NCI-H128 (cell line): ENCODE data around the gene PITRM1.

Experiments used
- DNase-seq: peaks from one replicate; lab custom pipeline; 2025; ENCODE audit not compliant: unreplicated experiment; lab: John Stamatoyannopoulos, UW

PITRM1 gene

DNA sequence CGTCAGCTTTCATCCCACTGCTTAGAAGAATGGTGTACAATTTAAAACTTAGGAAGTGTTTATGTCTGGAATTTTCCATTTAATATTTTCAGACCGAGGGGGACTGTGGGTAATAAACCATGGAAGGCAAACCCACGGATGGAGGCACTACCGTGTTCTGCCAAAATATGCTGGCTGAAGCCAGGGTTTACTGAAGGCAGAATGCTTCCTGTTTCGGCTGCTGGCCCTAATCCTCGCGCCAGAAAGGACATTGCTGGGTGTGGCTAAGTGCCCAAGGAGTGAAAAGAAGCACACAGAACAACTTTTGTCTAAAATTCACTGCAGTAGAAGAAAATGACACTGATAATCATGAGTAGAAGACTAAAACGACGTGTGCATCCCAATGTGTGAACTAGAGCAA lies 32.3 kb downstream of the PITRM1 start:
- DNase-seq, result no peak

DNA sequence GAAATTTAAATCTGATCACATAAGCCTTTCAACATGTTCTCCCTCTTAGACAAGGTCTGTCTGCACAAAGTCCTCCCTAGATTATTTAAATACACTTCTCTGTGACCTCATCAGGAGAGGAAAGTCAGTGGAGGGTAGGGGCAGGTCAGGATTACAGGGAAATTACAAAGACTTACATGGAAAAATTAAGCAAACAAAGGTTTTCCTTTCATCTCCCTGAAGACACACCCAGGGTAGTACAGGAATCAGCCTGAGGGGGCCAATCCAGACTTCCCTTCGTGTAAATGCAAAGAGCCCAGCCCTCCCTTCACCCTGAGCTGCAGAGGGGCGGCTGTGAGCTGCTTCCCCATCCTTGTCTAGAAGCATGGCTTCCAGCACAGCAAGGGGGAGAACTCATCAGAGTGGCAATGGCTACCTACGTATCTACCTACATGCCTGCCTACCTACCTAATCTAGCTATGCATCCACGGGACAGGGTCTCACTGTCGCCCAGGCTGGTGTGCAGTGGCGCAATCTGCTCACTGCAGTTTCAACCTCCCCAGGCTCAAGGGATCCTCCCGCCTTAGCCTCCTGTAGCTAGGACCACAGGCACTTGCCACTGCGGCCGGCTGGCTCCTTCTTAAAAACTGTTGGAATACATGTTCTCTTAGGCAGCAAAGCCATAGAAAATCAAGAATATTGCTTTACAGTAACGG lies 33.2 kb downstream of the PITRM1 start:
- no peak for DNase-seq

GRCh38 chr10:3137958-3138726 lies 34.4 kb downstream of the PITRM1 start:
- DNase-seq, result no peak

DNA sequence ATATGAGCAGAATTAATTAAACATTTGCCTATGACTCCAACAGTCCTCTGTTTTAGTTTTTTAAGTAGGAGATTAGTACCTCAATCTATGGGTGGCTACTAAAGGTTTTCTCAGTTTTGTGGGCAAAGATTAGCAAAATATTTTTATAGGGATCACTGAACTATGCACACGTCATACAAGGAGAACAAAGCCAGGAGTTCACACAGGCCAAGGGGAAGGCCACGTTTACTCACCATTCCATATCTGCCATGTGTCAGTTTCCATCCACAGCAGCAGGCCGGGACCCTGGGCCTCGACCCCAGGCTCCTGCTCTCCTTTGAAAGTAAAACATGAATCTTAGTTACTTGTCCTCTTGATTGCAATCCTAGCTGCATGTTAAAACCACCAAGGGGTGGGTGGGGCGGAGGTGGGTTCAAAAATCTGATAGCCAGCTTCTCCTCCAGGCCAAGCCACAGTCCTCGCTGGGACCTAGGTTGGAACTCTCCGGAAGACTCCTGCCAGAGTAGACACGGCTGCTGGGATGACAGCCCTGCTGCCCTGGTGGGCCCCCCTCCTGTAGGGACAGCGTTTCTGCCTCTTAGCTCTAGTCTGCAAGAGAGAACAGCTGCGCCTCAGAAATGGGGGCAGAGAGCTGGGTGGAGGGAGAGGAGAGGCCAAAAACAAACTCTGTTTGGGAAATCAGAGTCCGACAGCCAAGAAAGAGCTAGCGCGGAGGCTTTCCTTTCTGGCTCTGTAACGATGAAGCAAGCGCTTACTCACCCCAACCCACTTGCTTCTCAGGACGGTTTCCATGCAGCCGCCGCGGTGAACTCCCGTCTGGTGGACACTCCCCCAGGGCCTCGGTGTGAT lies 35.6 kb downstream of the PITRM1 start:
- no peak for DNase-seq

DNA sequence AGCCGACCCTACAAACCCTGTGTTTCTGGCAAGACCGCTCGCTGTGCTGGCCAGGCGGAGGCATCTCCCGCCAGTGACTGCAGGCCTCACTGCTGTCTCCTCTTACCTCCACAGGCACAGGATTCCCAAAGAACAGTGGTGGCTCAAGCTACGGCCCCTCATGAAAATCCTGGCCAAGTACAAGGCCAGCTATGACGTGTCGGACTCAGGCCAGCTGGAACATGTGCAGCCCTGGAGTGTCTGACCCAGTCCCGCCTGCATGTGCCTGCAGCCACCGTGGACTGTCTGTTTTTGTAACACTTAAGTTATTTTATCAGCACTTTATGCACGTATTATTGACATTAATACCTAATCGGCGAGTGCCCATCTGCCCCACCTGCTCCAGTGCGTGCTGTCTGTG lies 36.2 kb downstream of the PITRM1 start:
- no peak for DNase-seq

DNA sequence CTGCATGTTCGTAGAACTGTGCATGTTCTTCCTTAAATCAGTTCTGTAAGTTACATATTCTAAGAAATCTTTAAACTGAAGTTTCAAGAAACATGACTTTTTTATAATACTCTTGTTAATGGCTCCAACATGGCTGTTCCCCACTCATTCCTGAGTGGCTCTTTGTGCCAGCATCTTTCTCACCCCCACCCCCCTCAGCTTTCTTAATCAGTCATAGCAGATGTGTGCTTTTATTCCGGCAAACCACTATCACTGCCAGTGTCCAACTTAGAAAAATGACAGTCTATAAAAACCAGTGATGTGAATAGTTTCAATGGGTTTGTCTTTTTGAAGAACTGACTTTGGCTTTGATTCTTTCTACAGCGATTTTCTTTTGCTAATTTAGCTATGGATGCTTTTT lies 37.6 kb downstream of the PITRM1 start:
- no peak for DNase-seq

DNA sequence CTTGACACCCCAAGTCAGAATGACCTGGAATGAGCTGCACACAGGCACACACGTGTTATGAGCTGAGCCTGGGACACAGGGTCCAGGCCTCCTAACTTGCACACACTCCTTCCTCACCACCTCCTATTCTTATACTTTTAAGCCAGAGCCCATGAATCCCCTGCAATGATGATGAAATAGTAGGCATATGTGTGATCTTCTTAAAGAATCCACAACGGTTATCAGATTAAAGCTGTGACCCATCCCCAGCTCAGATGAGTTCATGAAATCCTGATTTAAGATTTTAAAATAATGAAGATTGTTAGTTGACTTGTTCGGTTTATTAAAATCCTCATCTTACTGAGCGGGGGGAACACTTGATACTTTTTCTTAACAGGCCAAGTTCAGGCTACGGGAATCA lies 38.6 kb downstream of the PITRM1 start:
- no peak for DNase-seq

DNA sequence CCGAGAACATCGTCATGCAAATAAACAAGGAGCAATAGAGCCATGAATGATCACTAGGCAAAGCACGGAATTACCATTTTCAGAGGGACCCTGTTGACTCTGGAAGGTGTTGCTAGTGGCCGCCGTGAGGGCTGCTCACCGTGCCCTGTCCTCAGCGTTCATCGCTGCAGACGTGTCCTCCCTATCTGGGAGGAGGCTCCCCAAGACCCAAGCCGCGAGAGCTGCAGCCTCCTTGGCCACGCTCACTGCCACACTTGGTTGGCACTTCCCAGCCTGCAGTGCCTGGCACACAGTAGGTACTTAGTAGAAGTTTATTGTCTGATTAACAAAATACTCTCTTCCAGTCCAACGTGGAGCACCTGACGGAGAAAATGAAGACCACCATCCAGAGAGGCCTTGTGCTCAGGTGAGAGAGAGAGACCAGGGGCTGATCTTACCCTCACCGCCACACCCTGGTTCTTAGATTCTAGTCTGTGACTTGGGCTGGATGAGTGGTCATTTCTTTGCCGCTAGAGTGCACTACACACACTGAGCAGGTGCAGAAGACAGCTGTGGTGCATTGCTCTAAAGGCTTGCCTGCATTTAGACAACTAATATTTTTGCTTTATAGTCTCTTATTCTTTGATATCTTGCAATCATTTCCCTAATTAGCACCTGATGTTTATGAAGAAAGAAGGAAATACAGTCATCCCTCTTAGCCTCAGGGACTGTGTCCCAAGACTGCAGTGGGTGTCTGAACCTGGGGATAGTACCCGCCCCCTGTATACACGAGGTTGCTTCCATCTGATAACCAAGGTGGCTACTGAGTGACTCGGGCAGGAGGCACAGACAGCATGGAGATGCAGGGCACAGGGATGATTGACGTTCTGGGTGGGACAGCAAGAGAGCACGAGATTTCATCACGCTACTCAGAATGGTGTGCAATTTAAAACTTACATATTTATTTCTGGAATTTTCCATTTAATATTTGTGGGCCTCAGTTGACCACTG lies 40.3 kb downstream of the PITRM1 start:
- DNase-seq, result no peak

DNA sequence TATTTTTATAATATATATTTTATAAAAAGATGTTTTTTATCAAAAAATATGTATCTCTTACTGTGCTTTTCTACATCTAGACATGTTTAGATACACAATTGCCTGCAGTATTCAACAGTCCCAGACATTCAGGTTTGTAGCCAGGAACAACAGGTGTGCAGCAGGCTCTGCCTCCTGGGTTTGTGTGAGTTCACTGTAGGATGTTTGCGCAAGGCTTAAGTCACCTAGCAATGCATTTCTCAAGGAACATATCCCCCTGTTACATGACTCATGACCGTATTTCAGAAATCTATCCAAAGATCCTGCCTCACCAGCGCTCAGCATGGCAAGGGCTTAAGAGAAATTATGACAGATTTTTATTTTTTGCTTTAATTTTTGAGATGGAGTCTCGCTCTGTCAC lies 41.5 kb downstream of the PITRM1 start:
- DNase-seq, result no peak

DNA sequence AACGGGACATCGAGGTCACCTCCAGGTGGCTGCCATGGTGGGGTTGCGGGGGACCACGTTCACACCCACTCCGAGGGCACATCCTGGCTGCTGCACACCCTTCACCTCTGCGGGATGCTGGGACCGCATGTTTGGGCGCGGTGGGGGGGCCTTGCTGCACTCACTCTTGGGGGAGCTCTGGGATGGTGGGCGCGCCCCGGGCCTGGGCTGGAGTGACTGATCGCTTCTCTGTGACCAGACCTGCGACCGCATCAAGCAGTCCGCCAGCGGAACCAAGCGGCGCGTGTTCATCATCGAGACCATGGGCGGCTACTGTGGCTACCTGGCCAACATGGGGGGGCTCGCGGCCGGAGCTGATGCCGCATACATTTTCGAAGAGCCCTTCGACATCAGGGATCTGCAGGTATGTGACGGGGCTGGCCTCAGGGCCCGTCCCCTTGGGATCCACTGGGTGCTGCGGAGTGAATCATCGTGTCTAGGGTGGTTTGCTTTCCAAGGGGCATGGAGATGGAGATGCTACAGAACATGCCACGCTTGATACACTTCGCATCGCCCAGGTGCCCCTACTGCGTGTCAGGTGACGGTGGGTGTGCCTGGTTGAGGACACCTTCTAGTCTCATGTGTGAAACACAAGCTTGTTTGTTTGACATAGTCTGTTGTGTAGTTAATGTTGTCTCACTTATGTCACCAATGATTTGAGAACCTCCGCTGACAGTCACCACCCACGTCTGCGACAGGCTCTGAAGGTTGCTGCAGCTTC lies 42.8 kb downstream of the PITRM1 start:
- DNase-seq, result no peak

DNA sequence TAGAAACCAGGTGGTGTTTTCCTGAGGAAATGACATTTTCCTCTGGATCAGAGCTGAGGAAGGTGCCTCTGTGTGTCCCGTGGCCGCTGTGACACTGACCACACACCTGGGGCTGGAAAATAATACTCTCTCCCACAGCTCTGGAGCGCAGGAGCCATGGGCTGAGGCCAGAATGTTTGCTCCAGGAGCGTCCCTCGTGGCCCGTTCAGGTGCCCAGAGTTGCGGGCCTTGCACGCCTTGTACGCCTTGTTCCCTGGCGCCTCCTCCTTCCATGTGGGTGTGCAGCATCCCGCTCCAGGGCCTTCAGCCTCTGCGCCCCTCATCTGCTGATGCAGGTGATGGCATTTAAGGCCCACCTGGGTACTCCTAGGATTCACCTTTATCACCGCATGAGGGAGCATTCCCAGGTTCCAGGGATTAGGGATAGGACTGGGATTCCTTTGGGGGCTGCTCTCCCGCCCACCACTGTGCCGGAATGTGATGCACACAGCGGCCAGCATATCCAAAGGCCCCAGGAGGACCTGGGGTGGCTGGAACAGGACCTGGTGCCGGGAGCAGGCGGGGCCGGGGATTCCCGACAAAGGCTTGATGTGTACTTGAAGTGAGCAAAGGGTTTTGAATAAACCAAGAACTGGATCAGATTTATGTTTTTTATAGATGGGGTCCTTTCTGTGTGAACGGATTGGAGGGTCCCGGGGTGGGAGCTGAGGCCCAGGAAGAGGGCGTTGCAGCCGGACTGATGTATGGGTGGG lies 44.0 kb downstream of the PITRM1 start:
- DNase-seq, result no peak

DNA sequence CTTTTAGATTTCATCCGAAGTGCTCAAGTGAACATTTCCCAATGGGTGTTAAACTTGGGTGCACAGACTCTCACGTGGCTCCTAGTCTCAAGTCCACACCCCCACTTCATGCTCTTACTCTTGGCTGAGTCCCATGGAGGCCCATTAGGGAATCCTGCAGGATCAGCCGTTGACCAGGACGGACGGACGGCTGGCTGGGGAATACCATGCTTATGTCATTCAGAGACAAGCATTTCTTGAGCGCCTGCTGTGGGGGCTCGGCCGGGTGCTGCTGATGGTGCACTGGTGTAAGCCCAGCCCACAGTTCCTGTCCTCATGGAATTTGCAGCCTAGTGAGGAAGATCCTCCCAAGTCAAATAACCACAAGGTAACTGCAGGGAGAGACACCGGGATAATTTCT lies 44.7 kb downstream of the PITRM1 start:
- DNase-seq, result no peak

- peak; percentile 75 for DNase-seq
Observed at GRCh38 chr10:3126741-3127346, 45.7 kb downstream of the PITRM1 start.

DNA sequence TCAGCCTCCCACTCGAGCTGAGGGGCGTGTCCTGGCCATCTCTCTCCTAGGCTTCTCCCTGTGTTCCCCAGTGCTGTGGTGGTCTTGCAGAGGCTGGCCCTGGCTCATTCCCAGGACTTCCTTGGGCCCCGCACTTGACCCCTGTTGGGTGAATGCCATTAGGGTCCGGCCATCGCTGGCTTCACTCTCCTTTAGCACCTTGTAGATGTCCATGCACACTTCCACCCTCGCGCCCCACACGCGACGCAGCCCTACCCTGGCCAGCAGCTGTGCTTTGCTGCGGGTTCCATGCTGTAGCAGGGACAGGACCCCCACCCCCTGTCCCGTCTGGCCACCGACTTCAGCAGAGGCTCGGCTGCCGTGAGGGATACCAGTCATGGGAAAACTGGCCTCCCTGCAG lies 46.3 kb downstream of the PITRM1 start:
- no peak for DNase-seq

DNA sequence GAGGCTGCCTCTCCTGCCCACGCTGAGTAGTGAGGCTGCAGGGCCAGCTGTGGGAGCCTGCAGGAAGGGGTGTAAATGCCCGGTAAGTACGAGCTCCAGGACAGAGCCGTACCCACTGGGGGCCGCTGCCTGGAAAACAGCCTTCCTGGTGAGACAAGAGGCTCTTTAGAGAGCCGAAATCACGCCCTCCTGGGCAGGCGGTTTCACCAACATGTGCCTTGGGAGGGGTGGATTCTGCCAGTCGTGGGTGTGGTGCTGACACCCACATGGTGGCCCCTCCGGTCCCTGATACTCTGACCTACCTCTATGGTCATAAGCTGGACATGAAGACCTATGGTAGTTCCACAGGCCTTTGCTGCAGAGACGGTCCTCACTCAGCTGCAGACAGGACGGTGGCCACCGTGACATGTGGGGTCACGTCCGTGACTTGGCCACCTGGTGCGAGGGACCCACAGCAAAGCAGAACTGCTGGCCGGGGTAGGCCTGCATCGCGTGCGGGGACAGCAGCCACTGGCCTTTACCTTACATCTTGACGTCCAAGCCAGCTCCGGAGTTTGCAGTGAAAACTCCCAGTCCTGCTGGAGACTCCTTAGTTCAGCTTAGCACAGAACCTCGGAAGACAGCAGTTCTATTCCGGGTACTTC lies 46.9 kb downstream of the PITRM1 start:
- DNase-seq, result no peak

- no peak for DNase-seq
Observed at GRCh38 chr10:3124412-3125175, 48.0 kb downstream of the PITRM1 start.

DNA sequence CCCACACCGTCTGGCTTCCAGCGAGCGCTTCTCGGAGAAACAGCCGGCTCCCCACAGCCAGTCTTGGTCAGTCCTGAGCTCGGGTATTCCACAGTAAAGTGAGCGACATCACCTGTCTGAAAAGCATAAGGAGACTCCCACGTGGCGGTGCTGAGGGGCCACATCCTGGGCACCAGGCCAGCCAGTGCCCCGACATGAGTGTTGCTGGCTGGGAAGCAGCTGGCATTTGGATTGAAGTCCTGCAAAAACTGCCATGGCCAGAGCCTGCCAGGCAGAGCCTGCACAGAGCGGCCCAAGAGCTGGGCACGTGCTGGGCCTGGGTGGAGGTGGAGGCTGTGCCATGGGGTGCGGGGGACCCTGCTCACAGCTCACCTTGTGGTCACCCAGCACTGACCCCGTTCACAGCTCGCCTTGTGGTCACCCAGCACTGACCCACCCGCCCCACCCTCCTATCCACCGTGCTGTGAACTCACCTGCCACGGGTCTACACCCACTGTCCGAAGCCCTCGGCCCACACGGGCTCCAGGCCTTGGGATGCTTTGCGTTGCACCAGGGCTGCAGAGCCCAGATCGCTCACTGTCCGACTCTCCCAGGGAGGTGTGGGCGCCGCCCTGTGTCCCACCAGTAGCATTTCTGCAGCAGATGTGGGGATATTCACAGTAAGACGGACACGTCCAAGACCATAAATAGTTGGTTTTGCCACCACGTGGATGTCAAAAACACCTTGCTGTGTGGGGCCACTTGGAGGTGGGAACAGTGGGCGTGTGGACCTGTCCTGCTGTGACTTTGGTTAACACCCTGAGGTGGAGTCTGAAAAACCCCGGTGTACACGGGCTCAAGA lies 48.8 kb downstream of the PITRM1 start:
- no peak for DNase-seq
